ENCODE measurements around the gene BEND4. TPM values are rescaled to one million over a fixed set of nuclear protein-coding genes. Genes with fewer than 3 reads are reported as not detected.

The BEND4 gene
- total RNA-seq, 4 donors from 2014 or later = 0.38 TPM; not detected in 3

DNA sequence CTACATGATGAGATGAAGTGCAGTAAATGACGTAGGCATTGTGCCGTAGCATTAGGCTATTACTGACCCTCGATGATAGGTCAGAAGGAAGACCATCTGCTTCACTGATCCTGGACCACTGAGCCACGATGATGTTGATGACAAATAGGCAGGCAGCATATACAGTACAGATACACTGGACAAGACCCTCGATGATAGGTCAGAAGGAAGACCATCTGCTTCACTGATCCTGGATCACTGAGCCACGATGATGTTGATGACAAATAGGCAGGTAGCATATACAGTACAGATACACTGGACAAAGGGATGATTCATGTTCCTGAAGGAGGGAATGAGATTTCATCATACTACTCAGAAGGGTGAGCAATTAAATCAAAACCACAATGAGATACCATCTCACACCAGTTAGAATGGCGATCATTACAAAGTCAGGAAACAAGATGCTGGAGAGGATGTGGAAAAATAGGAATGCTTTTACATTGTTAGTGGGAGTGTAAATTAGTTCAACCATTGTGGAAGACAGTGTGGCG, 50.9 kb downstream of the BEND4 start:
- TF ChIP-seq, protein P1, sequence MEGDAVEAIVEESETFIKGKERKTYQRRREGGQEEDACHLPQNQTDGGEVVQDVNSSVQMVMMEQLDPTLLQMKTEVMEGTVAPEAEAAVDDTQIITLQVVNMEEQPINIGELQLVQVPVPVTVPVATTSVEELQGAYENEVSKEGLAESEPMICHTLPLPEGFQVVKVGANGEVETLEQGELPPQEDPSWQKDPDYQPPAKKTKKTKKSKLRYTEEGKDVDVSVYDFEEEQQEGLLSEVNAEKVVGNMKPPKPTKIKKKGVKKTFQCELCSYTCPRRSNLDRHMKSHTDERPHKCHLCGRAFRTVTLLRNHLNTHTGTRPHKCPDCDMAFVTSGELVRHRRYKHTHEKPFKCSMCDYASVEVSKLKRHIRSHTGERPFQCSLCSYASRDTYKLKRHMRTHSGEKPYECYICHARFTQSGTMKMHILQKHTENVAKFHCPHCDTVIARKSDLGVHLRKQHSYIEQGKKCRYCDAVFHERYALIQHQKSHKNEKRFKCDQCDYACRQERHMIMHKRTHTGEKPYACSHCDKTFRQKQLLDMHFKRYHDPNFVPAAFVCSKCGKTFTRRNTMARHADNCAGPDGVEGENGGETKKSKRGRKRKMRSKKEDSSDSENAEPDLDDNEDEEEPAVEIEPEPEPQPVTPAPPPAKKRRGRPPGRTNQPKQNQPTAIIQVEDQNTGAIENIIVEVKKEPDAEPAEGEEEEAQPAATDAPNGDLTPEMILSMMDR (IDR thresholded peaks at IDR 0.05; ENCODE audit: low read depth) = no peak

DNA sequence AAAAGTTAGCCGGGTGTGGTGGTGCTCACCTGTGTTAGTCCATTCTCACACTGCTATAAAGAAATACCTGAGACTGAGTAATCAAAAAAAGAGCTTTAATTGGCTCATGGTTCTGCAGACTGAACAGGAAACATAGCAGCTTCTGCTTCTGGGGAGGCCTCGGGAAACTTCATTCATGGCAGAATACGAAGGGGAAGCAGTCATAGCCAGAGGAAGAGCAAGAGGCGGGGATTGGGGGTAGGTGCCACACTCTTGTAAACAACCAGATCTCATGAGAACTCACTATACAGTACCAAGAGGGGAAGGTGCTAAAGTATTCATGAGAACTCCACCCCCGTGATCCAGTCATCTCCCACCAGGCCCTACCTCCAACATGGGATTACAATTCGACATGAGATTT, 64.1 kb downstream of the BEND4 start:
- TF ChIP-seq, protein P1 (IDR thresholded peaks at IDR 0.05; ENCODE audit: low read depth) = no peak

DNA sequence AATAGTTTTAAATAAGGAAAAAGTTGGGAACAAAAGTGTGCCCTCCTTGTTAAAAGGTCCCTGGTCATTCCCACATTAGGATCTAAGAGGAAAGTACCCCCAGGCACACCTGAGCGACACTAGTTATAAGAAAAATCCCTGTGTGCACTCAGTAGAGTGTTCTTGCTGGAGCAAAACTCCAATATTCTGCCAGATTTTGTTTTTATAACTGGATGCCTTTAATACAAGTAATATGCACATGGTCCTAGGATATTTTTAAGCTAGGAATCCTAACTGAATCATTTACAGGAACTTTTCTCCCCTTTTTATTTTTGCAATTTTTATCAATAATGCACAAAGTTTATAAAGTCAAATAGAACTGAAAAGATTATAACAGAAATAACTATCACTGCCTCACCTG, 68.6 kb downstream of the BEND4 start:
- TF ChIP-seq, protein P1 (IDR thresholded peaks at IDR 0.05; ENCODE audit: low read depth) = no peak

DNA sequence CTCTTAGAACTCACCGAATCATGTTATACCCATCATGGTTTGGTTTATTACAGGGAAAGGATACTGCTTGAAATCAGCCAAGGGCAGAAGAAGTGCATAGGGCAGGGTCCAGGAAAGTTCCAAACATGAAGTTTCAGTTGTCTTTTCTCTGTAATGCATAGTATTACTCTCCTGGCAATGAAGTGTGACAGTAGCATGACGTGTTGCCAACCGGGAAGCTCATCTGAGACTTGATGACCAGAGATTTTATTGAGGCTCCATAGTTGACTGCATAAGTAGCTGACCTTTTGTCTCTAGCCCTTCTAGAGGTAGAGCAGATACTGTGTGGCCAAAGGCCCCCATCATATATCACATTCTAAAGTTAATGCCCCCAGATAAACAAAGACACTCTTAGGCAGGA, 72.1 kb downstream of the BEND4 start:
- TF ChIP-seq, protein P1 (IDR thresholded peaks at IDR 0.05; ENCODE audit: low read depth) = no peak

DNA sequence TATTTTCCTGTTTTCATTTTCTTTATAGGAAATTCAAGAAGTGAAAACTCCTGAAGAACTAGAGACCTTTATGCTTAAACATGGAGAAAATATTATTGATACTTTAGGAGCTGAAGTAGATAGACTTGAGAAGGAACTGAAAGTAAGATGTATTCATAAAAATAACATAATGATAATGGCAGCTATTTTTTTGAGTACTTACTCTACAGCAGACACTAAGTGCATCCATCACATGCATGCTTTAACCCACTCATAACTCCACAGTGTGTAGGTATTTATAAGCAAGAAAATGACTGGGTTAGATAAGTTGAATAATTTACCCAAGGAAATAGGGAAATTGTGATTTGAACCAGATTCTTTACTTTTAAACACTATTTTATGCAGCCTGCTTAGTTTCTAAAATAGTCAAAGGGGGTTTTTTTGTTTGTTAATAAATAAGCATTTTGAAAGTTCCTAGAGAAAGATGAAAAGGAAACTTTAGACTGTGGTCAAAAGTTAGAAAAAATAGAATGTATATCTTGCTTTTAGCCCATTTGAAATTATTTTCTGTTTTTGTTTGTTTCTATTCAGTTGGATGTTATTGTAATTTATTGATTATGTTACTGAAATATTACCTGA, 74.2 kb downstream of the BEND4 start:
- TF ChIP-seq, protein P1 (IDR thresholded peaks at IDR 0.05; ENCODE audit: low read depth) = no peak

DNA sequence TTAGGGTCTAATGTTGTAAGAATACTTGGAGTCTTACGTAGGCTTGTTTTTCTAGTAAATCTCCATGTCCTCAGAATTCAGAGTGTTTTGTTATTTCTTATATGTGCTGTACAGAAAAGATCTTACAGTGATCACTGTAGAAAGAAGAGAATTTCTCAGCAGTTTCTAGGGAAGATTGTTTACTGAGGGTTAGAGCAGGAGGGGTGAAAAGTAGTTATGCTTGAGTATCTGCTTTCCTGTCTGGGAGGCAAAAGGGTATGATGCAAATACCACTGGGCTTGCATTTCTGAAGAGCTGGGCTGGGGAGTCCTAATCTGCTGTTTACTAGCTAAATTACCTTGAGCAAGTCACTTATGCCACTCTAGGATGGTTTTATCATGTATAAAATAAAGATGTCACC, 78.2 kb downstream of the BEND4 start:
- TF ChIP-seq, protein P1 (IDR thresholded peaks at IDR 0.05; ENCODE audit: low read depth) = no peak

DNA sequence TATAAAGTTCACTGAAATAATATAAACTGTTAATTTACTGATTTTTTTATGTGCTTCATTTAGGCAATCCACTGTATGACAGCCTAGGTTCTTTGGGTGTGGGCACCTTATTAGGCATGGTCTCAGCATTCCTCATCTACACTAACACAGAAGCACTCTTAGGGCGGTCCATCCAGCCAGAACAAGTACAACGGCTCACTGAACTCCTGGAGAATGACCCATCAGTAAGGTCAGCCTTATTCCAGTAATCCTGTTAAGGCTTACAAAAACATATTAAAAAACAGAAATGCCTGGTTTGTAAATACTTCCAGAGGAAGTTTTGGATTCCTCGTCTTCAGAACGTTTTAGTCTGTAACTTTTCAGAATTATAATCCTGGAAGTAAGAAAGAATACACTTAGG, 82.0 kb downstream of the BEND4 start:
- TF ChIP-seq, protein P1 (IDR thresholded peaks at IDR 0.05; ENCODE audit: low read depth) = no peak

Measured in subcutaneous adipose tissue (tissue), 4 donors.